Activated naive CD4-positive, alpha-beta T cell treated with anti-CD3 and anti-CD28 coated beads for 36 hours (primary cell): ENCODE results near the gene DECR2. TPM values are rescaled to one million over a fixed set of nuclear protein-coding genes. Genes with fewer than 3 reads are reported as not detected.
A peak's percentile ranks its signal among the peaks of the same experiment; 100 is the strongest.
"Not testable (repeated sequence)": the region's sequence is repeated elsewhere in the genome, so short reads cannot be mapped to it uniquely, and the experiment has no call there.

ENCODE experiments used
- CTCF ChIA-PET: fragments of 350-600 bp; sonication (Branson Sonifier 250); formaldehyde crosslinking; loops from one replicate; lab custom pipeline; 2021; ENCODE audit warnings: antibody characterized with exemption; lab: Charles Lee
- DNase-seq: peaks from one replicate; pipeline ENCODE4 v3.0.0-alpha.2; 2020
- H3K27ac Mint-ChIP-seq: one replicate; pipeline ENCODE4 v1.8.0; 2021; ENCODE audit warnings: mild to moderate bottlenecking, mixed read lengths
- H3K27me3 Mint-ChIP-seq: one replicate; pipeline ENCODE4 v1.8.0; 2021; ENCODE audit warnings: low read depth, mixed read lengths
- H3K36me3 Mint-ChIP-seq: one replicate; pipeline ENCODE4 v1.8.0; 2021; ENCODE audit warnings: low read depth, mixed read lengths
- H3K4me1 Mint-ChIP-seq: one replicate; pipeline ENCODE4 v1.8.0; 2021; ENCODE audit warnings: low read depth, mixed read lengths
- H3K4me3 Mint-ChIP-seq: one replicate; pipeline ENCODE4 v1.8.0; 2021; ENCODE audit warnings: mild to moderate bottlenecking, moderate library complexity, mixed read lengths
- H3K9me3 Mint-ChIP-seq: one replicate; pipeline ENCODE4 v1.8.0; 2021; ENCODE audit warnings: mixed read lengths
- intact Hi-C: fragments of 100-400 bp; cut with micrococcal nuclease; formaldehyde crosslinking; loops from one replicate; pipeline ENCODE4 v1.15.1; 2023
- total RNA-seq, 2 experiments: library from RNA; stranded (reverse); gene quantifications; one replicate each; pipeline ENCODE4 v1.2.3, GENCODE V29; 2021

The DECR2 gene
- total RNA-seq, 2 experiments from 2014 or later: 8.9 to 9.6 TPM

- intact Hi-C loops: loop anchor here (1.0 to 5.0 kb wide), 3 partner anchors 17 to 204 kb away; partner anchors contain the start of gene DECR2
- Mint-ChIP-seq H3K27ac (peak overlapping the region; percentile 18), H3K4me1 (peaks cover 23% of the 10 kb centered on the region), H3K36me3 (no peaks in the 10 kb centered on the region), H3K27me3 (no peaks in the 10 kb centered on the region), H3K9me3 (no peaks in the 10 kb centered on the region), H3K4me3 (peak overlapping the region; percentile 80)
- DNase-seq: peak; percentile 80
- CTCF ChIA-PET: interaction anchor here (1.0 kb wide), 1 partner anchor 12 kb away, joined by 3 read pairs; no protein-coding TSS in a partner anchor
These were observed 18.2 kb upstream of the DECR2 start for GRCh38 chr16:383326-384051.

GRCh38 chr16:386641-387156 is 15.0 kb upstream of the DECR2 start:
- intact Hi-C loops: no loop called here
- CTCF ChIA-PET: interaction anchor here (0.6 to 0.7 kb wide), 3 partner anchors 45 to 60 kb away, joined by 3 read pairs; no protein-coding TSS in a partner anchor
- no peak overlapping the region for H3K4me3 Mint-ChIP-seq
- DNase-seq: no peak
- H3K36me3 Mint-ChIP-seq: no peaks in the 10 kb centered on the region
- H3K9me3 Mint-ChIP-seq: no peaks in the 10 kb centered on the region
- no peaks in the 10 kb centered on the region for H3K27me3 Mint-ChIP-seq
- peaks cover 13% of the 10 kb centered on the region for H3K4me1 Mint-ChIP-seq
- no peak overlapping the region for H3K27ac Mint-ChIP-seq

GRCh38 chr16:387761-388666 is 13.7 kb upstream of the DECR2 start:
- not testable (repeated sequence) for H3K4me3 Mint-ChIP-seq

GRCh38 chr16:389352-389751 is 12.3 kb upstream of the DECR2 start:
- CTCF ChIA-PET: interaction anchor here (0.6 kb wide), 2 partner anchors 19 to 291 kb away, joined by 3 read pairs; no protein-coding TSS in a partner anchor
- no peaks in the 10 kb centered on the region for H3K36me3 Mint-ChIP-seq
- peaks cover 11% of the 10 kb centered on the region for H3K4me1 Mint-ChIP-seq
- DNase-seq: no peak
- no peak overlapping the region for H3K4me3 Mint-ChIP-seq
- H3K9me3 Mint-ChIP-seq: peaks cover 3% of the 10 kb centered on the region
- no peaks in the 10 kb centered on the region for H3K27me3 Mint-ChIP-seq
- intact Hi-C loops: no loop called here
- no peak overlapping the region for H3K27ac Mint-ChIP-seq

More at GRCh38 chr16:387761-388666, 13.7 kb upstream of the DECR2 start:
- H3K27me3 Mint-ChIP-seq, H3K27ac Mint-ChIP-seq, intact Hi-C loops, H3K36me3 Mint-ChIP-seq, DNase-seq, H3K9me3 Mint-ChIP-seq: not testable (repeated sequence)
- CTCF ChIA-PET: interaction anchor here (0.7 kb wide), 1 partner anchor 1443 kb away, joined by 6 read pairs; no protein-coding TSS in a partner anchor
- H3K4me1 Mint-ChIP-seq: peaks cover 17% of the 10 kb centered on the region

GRCh38 chr16:391885-392335 is 9.8 kb upstream of the DECR2 start:
- Mint-ChIP-seq H3K27ac (peak overlapping the region; percentile 46), H3K27me3 (no peaks in the 10 kb centered on the region), H3K4me3 (no peak overlapping the region), H3K9me3 (peaks cover 3% of the 10 kb centered on the region), H3K4me1 (peaks cover 17% of the 10 kb centered on the region), H3K36me3 (no peaks in the 10 kb centered on the region)
- intact Hi-C loops: loop anchor here (1.0 to 5.0 kb wide), 4 partner anchors 9 to 275 kb away; partner anchors contain the start of genes DECR2 and RHOT2
- CTCF ChIA-PET: interaction anchor here (0.9 to 2.3 kb wide), 2 partner anchors 9 to 96 kb away, joined by 3 to 12 read pairs; no protein-coding TSS in a partner anchor
- DNase-seq: peak; percentile 86

GRCh38 chr16:392450-393030 is 9.1 kb upstream of the DECR2 start:
- Mint-ChIP-seq H3K36me3 (no peaks in the 10 kb centered on the region), H3K27ac (peak overlapping the region; percentile 46), H3K9me3 (peaks cover 3% of the 10 kb centered on the region), H3K4me1 (peaks cover 17% of the 10 kb centered on the region), H3K4me3 (no peak overlapping the region), H3K27me3 (no peaks in the 10 kb centered on the region)
- intact Hi-C loops: loop anchor here (1.0 to 5.0 kb wide), 4 partner anchors 9 to 275 kb away; partner anchors contain the start of genes DECR2 and RHOT2
- CTCF ChIA-PET: interaction anchor here (0.9 to 2.3 kb wide), 2 partner anchors 10 to 95 kb away, joined by 3 to 12 read pairs; no protein-coding TSS in a partner anchor
- DNase-seq: no peak

GRCh38 chr16:396199-396598 is 5.5 kb upstream of the DECR2 start:
- Mint-ChIP-seq H3K27ac (no peak overlapping the region), H3K36me3 (peaks cover 2% of the 10 kb centered on the region), H3K9me3 (peaks cover 3% of the 10 kb centered on the region), H3K27me3 (no peaks in the 10 kb centered on the region), H3K4me3 (peak overlapping the region; percentile 83), H3K4me1 (peaks cover 29% of the 10 kb centered on the region)
- DNase-seq: no peak
- intact Hi-C loops: no loop called here
- CTCF ChIA-PET: interaction anchor here (1.4 to 1.6 kb wide), 2 partner anchors 13 to 91 kb away, joined by 3 to 7 read pairs; no protein-coding TSS in a partner anchor

GRCh38 chr16:396605-397004 is 5.1 kb upstream of the DECR2 start:
- DNase-seq: no peak
- Mint-ChIP-seq H3K4me1 (peaks cover 28% of the 10 kb centered on the region), H3K27ac (peak overlapping the region; percentile 60), H3K9me3 (peaks cover 3% of the 10 kb centered on the region), H3K27me3 (no peaks in the 10 kb centered on the region), H3K36me3 (peaks cover 2% of the 10 kb centered on the region), H3K4me3 (peak overlapping the region; percentile 83)
- intact Hi-C loops: no loop called here
- CTCF ChIA-PET: interaction anchor here (1.4 to 1.6 kb wide), 2 partner anchors 14 to 91 kb away, joined by 3 to 7 read pairs; no protein-coding TSS in a partner anchor

GRCh38 chr16:397135-397661 is 4.5 kb upstream of the DECR2 start, which contains the start of gene NME4:
Gene NME4, plus strand, starts transcription at chr16:397199. Its CDS starts 24 bp downstream, at chr16:397223.
- peaks cover 1% of the 10 kb centered on the region for H3K9me3 Mint-ChIP-seq
- H3K36me3 Mint-ChIP-seq: peaks cover 2% of the 10 kb centered on the region
- CTCF ChIA-PET: interaction anchor here (1.4 kb wide), 1 partner anchor 90 kb away, joined by 7 read pairs; no protein-coding TSS in a partner anchor
- no peaks in the 10 kb centered on the region for H3K27me3 Mint-ChIP-seq
- intact Hi-C loops: no loop called here
- H3K4me1 Mint-ChIP-seq: peaks cover 24% of the 10 kb centered on the region
- peak within 1 kb of the TSS; percentile 83 for H3K4me3 Mint-ChIP-seq
- no peak for DNase-seq
- H3K27ac Mint-ChIP-seq: peak within 1 kb of the TSS; percentile 60

GRCh38 chr16:397736-398332 is 3.9 kb upstream of the DECR2 start:
- Mint-ChIP-seq H3K4me3 (peak overlapping the region; percentile 58), H3K9me3 (no peaks in the 10 kb centered on the region), H3K4me1 (peaks cover 19% of the 10 kb centered on the region), H3K36me3 (peaks cover 2% of the 10 kb centered on the region), H3K27me3 (no peaks in the 10 kb centered on the region), H3K27ac (no peak overlapping the region)
- peak; percentile 55 for DNase-seq
- CTCF ChIA-PET: no interaction called here
- intact Hi-C loops: no loop called here
